ENCODE measurements around the gene NBDY.

GRCh38 chrX:56783996-56784620, 55.1 kb downstream of the NBDY start:
- TF ChIP-seq IRF2 (CRISPR knock-in tag; IDR thresholded peaks at IDR 0.05) (no peak), POLR2A (IDR thresholded peaks at IDR 0.05; ENCODE audit: insufficient read depth in 1 of 2, low read depth in 2 of 2, low read length in 2 of 2) (no peak), PHF21A (CRISPR knock-in tag; IDR thresholded peaks at IDR 0.05) (no peak), CTCF (CRISPR knock-in tag; IDR thresholded peaks at IDR 0.05) (no peak), ZNF234 (CRISPR knock-in tag; conservative IDR thresholded peaks at IDR 0.05) (no peak), CEBPG (CRISPR knock-in tag; IDR thresholded peaks at IDR 0.05) (no peak), ZBTB39 (CRISPR knock-in tag; IDR thresholded peaks at IDR 0.05) (no peak), EZH2 (conservative IDR thresholded peaks at IDR 0.05; ENCODE audit: low read depth, low read length) (no peak), ONECUT2 (CRISPR knock-in tag; IDR thresholded peaks at IDR 0.05) (no peak), SP1 (IDR thresholded peaks at IDR 0.05) (no peak), SP1 (CRISPR knock-in tag; IDR thresholded peaks at IDR 0.05) (no peak)
